HG03139 (cell line): Measurements from ENCODE around the gene COMT.

Experiments
- ATAC-seq: cut with Tn5 transposase; IDR thresholded peaks from one replicate; pipeline ENCODE4 v1.9.1; 2021; ENCODE audit not compliant: unreplicated experiment

Gene COMT

DNA sequence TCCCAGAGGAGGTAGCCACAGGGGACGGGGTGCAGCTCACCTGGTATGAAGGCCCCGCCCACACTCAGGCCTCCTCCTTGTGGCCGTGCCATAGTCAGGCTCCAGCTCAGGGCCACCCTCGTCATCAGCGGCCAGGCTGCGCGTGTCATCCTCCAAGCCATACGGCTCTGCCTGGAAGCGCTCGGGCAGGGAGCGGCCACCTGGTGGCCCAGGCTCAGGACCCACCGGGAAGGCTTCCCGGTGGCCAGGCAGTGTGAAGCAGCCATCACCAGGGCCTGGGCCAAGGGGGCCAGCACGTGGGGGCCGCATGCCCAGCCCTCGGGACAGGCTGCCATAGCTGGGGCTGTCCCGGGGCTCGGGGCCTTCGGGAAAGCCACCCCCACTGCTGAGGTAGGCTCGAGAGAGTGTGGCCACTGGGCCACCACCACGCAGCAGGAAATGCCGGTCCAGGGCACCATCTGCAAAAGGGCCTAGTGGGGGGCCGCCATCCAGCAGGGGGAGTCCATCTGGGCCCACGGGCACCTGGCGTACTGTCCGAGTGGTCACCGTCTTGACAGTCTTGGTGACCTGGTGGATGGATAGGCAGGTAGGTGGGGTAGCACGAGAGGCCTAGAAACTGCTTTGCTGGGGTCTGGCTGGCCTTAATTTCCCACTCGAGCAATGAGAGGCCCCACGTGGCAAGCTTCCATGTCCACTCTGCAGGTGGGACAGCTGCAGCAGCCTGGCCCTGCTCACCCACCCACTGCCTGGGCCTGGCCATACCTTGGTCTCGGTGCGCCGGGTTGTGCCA is 39.8 kb downstream of the COMT start:
- no peak for ATAC-seq

DNA sequence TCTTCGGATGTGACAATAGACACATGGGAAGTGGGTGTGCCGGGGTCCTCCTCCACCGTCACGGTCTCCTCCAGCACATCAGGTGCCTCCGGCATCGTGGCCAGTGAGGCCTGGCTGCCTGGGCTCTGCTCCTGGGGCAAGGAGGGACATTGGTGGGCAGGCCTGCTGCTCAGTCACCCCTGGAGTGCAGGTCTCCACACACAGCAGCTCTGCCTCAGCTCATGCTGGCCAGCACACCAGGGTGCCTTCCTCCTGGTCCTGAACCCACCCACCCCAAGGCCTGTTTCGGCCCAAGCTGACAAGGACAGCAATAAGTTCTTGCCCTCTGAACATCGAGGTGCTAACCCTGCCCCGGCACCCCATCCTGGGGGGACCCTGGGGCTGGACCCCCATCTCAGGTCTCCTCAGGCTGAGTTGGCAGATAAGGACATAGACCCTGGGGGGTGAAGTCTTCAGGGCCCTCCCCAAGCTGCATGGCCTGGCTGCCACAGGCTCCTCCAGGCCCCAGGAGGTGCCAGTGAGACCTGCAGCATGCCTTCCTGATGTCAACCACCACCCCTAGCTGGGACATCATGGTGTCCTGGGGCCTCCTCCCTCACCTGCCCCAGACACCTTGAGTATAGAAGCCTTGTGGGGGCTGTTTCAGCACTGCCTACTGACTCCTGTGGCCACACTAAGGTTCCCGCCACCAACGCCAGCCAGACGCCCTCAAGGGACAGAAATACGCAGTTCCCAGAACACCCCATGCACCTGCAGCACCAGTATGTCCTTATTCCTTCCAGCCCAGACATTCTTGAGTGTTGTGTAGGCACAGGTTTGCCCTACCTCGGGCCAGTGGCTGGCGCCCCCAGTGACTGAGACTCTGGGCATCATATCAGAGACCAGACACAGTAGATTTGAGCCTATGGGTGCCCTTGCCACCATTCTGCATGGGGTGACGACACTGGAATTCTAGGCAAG is 40.7 kb downstream of the COMT start:
- no peak for ATAC-seq

DNA sequence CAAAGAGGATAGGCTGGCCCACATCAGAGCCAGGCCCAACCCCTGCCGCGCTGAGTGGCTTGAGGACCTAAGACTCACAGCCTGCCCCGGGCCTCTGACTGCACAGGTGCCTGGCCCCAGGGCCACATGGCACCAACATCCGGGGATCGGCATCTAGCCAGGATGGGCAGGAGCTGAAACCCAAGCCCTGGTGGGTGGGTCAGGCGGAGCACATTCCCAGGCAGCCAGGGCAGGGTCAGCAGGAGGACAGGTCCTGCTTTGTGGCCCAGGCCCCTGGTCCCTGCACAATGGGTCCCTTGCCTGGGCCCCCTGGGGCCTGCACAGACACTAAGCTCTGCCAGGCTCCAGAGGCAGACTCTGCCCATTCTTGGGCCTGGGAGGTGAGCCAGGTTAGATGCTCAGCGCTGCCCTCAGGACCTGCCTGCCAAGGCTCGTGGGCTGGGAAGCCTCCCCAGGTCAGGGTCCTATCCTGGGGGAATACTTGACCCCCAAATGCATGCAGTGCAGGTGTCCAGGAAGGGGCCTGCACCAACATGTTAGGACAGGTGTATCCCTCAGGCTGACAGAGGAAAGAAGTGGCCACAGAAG is 41.5 kb downstream of the COMT start:
- ATAC-seq, result no peak

DNA sequence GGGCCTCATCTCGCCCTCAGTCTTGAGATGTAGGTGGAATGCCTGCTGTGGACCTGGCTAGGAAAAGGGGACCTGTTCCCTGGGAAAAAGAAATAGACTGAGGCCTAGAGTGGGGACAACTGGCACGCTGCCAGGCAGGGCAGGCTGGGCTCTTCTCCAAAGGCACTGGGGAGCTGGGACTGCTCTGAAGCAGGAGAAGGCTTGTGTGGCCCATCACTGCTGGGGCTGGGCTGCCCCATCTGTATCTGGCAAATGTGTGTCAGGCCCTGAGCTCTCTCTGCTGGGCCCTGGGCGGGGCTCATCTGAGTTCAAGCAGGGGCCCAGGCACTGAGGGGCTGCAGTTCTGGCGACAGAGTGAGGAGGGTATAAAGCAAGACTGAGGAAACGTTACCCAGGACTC is 42.2 kb downstream of the COMT start:
- ATAC-seq, result no peak

DNA sequence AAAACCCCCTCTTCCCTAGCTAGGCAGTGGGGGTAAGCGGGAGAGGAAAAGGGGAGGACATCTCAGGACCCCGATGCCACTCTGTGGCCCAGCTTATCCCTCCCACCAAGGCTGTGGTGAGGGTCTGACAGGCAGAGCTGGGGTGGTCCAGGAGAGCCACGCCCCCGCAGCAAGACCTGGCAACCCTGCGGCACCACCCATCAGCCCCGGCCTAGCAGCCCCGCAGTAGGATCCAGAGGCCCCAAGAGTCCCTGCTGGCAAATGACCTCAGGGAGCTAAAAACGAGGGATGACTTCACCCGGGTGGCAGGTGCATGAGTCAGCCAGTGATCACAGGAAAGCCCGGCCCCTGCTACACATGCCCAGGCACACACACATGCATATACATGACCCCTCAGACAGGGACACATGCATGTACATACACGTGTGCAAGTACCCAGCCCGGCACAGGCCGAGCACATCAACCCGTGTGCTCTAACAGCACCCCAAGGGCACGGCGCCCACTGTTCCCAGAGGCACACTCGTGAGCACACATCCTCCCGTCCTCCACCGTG is 42.7 kb downstream of the COMT start:
- no peak for ATAC-seq

DNA sequence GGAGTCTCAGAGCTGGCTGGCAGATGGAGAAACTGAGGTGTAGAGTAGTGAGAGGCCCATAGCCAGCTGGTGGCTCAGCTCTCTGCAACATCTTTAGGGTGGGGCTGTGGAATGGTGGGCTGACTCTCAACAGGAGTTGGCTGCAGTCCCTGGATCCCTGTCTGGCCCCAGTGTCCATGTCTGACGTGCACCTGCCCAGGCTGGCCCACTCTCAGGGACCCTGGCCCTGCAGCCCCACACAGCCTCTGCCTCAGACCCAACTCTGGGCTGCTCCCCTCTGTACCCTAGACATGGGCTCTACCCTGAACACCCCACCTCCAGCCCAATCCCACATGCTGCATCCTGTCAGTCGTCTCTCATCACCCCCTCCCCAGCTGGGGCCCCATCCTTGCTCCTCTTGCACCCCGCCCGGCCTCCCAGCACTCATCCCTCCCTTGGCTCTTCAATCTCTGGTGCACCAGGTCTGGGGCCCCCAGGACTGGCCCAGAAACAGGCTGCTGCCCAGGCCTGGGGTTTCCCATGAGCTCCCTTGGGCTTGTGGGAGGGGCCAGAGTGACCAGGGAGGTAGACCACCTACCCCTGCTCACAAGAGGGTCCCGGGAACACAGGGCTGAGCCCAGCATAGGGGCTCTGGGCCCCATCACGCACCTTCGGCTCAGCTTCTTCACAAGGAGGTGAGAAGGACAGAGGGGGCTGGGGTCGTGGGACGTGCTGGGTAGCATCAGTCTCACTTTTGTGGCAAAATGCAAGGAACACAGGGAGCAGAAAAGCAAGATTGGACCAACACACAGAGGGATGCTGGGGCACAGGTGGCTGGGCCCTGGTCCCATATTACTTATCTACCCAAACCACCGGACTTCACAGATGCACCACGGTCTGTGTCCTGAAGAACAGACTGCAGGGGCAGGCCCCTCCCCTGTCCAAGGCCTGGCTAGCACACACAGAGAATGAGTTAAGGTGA is 43.6 kb downstream of the COMT start:
- ATAC-seq, result no peak

DNA sequence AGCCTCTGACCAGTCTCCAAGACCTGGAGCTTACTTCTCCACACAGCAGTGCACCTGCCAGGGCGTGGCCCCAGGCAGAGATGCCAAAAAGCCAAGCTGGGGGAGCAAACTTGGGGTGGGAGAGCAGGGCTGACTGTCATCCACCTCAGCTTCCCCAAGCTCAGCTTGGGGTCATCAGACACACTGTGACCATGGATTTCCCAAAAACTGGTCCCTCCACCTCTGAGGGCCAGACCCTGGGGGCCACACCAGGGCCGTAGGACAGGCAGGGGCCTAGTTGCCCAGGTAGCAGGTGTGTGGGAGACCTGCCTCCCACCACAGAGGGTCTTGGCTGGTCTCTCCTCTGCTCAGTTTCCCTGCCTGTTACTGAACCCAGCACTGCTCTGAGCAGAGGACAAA is 44.4 kb downstream of the COMT start:
- no peak for ATAC-seq

DNA sequence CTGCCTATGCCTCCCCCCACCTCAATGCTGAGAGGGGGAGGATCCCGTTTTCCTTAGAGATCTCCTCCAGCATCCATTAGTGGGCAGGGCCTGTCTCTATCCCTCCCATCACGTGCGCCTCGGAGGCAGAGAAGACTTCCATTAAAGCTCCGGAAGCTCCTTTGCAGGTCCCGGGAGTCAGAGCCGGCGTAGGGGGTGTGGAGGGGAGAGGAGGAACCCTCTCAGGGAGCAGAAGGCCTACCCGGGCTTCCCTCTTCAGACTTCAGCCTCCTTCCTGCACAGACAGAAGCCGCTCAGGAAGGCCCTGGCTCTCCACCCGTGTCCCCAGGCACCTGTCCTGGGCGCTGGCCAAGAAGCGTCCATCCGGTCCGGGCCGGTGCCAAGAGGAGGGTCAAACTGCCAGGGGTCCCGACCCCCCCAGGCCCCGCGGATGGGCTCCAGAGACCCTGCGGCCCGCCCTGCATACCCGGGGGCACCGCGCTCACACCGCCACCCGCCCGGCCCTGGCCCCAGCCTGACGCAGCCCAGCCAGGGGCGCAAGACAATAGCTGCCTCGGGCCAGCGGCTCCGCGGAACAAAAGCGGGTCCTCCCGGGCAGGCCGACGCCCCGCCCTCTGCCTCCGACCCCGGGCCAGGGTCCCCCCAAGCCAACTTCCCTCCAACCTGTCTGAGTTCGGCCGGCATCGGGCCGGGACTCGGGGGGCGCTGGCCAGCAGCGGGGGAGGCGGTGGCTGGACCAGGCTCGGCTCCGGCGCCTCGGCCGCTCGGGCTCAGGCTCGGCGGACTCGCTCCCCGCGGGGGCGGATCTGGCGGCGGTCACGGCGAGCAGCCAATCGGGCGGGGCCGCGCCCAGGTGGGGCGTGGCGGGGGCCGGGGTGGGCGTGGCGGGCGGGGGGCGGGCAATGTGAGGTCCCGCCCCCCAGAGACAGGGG is 45.1 kb downstream of the COMT start:
- no peak for ATAC-seq

DNA sequence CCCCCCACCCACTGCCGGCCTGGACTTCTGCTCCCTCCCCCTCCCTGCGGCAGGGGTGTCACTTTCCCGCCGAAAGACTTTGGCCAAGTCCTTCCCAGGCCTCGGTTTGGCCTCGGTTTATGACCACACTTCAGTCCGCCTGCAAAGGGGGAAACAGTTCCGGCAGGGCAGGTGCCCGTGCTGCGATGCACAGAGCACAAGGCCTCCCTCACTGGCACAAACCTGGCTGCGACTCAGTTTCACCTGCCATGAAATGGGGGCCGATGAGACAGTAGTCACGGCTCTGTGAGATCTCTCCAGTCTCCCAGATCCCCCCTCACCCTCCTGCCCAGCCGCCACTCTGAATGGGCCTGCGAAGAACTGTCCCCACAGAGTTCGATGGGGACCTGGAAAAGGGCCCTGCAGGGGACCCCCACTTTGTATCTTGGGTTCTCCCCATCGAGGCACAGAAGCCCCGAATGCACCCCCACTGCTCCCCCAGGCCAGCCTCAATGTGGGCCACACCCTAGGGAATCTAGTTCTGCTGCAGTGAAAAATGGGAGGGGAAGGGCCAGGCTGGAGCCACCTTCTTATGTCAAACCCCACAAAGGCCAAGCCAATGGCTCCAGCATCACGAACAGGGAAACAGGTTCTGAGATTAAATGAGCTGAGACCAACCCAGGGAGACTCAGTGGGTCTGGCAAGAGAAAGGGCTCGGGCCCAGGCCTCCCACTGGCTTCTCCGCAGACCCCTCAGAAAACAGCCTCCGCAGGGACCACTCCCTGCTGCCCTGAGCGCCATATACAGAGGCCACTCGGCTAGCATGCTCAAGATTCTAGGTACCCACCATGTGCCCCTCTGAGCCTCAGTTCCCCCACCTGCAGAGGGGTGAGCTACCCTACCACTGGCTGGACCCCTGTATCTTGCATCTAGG is 46.1 kb downstream of the COMT start:
- no peak for ATAC-seq

DNA sequence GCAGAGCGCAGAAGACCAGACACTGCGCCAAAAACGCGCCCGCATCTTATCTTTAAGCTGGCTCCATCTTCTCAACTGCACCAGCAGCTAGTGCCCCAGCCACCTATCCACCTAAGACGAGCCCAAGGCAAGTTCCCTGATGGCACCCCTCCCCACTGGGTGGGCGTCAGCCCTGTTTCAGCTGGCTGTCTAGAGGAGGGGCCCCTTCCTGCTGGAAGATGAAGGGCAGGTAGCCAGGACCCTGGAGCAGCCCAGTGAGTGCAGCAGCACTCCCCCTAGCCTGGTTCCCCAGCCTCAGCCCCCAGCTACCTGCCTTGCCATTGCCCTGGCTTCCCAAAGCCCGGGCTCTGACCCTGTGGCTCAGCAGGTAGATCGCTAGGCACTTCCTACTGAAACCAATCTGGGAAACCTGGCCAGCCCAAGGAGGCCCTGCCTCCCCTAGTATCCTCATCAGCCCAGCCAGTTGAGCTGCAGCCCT is 46.8 kb downstream of the COMT start:
- ATAC-seq, result no peak

DNA sequence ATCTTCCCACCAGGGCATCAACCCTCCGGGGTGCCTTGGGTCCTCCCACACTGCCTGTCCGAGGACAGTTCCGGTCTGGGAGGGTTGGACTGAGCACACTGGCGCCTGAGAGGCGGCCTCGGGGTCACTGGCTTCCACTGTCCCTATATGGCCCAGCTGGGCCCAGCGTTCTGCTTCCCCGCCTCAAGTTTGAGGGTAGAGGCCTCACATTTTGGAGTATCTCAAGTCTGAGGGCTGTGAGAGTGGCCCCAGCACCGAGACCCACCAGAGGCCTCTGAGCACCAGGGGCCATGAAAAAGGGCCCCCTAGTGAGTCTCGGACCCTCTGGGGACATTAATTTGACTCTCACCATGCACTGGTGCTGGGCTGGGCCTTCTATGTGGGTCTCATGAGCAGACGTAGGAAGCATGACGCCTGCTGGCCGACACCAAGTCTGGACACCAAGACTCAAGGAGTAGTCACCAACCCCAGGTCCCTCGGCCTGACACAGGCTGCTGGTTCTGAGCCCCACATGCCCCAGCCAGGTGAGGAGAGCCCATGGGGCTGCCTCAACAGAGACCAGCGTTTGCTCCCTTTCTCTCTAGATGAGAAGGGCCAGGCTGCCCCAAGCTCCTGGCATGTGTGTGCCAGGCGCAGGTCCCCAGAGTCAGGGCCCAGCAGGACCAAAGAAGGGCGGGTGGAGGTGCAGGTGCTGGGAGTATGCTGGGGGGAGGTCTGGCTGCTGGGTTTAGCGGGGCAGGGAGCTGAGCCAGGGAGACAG is 47.6 kb downstream of the COMT start:
- ATAC-seq, result no peak

DNA sequence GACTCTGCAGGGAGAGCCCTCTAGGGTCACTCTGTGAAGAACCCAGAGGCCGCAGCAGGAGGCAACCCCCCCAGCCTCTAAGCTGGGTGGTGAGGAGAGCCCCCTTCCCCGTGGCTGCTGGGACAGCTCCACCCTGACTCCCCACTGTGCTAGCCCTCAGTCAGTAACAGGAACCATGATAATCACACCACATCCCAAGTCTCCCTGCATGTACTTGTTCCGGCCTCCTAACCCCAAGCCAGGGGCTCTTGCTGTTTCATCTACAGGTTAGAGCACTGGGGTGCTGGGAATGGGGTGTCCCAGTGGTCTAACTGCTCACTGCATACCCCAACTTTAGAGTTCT is 48.1 kb downstream of the COMT start:
- ATAC-seq, result no peak

DNA sequence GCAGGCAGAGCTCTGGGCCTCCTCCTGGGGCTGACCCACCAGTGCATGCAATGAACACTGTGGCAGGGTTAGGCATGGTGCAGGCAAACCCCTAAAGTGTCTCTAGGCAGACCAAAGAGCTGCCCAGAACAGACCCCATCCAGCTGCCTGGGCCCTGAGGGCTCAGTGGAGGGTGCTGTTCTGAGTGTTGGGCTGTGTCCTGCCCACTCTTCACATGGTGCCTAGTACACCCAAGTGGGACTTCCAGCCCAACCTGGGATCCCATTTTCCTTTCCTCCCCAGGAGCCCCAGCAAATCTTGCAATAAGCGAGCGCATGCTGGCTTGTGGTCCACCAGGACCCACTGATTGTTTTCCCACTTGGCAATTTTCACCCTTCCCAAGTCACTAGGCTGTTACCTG is 48.6 kb downstream of the COMT start:
- ATAC-seq, result no peak

DNA sequence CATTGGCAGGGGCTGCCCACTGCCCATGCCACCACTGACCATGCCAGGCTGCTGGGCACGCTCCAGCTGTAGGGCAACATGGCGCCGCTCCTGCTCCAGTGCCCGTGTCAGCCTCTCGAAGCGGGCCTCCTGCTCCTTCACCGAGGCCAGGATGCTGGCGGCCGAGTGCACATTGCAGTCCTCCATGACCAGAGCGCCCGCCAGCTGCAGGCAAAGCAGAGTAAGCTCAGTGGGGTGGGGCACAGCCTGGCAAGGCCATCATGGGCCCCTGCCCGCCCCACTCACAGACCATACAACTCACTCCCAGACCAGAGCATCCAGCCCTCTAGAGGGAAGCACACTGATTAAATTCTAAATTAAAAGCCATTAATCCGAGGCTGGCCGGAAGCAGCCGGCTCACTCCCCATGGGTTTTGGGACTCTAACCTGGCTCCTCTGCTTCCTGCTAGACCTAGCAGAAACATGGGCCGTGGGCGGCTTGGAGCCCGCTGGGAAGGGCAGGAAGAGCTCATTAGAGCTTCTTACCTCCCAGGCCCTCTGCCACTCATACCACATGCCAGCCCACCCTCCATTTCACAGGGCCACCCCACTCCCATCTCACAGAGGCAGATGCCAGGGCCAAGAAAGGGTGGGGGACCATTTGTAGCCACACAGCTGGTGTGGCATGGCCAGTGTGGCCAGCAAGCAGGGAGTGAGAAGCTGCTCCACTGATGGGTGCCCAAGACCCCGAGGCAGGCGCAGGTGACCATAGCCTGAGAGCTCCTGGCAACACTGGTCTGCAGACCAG is 49.2 kb downstream of the COMT start:
- ATAC-seq, result no peak

DNA sequence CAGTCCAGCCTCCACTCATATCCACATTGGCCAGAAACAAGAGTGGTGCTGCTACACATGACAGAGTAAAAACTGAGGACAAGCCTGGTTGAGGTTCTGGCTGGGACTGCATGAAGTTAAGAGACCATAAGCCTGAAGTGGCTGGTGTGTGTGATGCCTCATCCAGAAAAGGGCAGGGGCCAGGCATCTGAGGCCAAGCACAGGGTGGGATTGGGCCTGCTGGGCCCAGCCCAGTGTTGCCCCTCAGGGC is 49.7 kb downstream of the COMT start:
- no peak for ATAC-seq

DNA sequence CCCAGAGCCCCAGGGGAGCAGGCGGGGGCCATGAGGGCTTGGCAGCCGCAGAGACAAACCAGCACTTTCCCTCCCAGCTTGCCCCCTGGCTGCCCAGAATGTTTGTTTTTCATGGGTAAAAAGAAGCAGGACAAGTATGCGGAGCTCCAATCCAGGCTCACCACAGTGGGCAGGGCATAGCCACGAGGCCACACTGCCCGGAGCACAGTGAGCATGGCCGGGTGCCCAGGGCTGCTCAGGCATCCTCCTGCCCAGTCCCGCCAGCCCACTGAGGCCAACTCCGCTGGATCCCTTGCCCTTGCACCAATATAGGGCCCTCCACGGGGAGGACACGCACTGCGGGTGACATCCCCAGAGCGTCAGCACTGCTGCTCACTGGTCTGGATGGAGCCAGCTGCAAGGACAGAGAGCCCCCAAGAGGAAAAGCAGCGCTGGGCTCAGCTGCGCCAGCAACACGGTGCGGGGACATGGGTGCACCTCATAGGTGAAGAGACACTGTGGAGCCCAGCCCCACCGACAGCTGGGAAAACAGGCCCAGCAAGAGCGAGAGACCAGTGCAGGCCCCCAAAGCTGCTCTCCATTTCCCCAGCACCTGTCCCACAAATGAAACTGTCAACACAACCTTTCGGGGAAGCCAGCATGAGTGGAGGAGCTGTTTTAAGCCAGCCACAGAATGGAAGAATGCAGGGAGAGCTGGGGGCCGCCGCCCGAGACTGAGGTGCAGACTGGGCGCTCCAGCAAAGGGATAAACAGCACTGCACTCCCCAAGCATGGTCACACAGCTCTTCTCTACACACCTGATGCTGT is 50.3 kb downstream of the COMT start:
- ATAC-seq, result no peak
